HCT116 (cell line): ENCODE results near the gene OSBPL8. TPM values are rescaled to one million over a fixed set of nuclear protein-coding genes. Genes with fewer than 3 reads are reported as not detected.

Experiments
- ATAC-seq: fragments of 200-7000 bp; cut with Tn5 transposase; 2 replicates; pipeline ENCODE4 v1.9.1; 2020; ENCODE audit warnings: mild to moderate bottlenecking, moderate library complexity
- BruUV-seq: library from RNA; stranded (reverse); fragments of 400-500 nt; replicated peaks from 2 replicates; lab custom pipeline; 2021; lab: Mats Ljungman, UMichigan
- CTCF ChIA-PET: fragments of 300-600 bp; sonication (Branson Sonifier 250); formaldehyde crosslinking; loops from one replicate; lab custom pipeline; 2021; ENCODE audit warnings: antibody characterized with exemption; lab: Charles Lee
- POLR2A ChIA-PET: fragments of 300-600, 350-600 bp; sonication (Branson Sonifier 250); formaldehyde crosslinking; loops from one replicate; lab custom pipeline; 2021; ENCODE audit warnings: antibody characterized with exemption; lab: Charles Lee
- RAD21 ChIA-PET, 2 experiments: fragments of 300-600 bp; sonication (Branson Sonifier 250); formaldehyde crosslinking; loops; one replicate each; lab custom pipeline; 2023; ENCODE audit warnings: low total read pairs in 2 of 2; ENCODE audit not compliant: uncharacterized antibody in 2 of 2, unreplicated experiment in 2 of 2, low non-redundant PET in 1 of 2; lab: Charles Lee
- DNase-seq: peaks from one replicate; pipeline ENCODE4 v3.0.0-alpha.2; 2010; ENCODE audit warnings: low read depth, low spot score
- H2AFZ ChIP-seq: fragments of 200-600 bp; shearing (Covaris generic), sonication (generic); 2 replicates; pipeline ENCODE4 v1.6.1; 2017; ENCODE audit warnings: low read depth, mixed run types, mixed read lengths, antibody characterized with exemption, low read length; ENCODE audit not compliant: poor library complexity, severe bottlenecking
- H3K27ac ChIP-seq: 2 replicates; pipeline ENCODE4 v1.5.1; 2012; ENCODE audit warnings: low read depth, low read length
- H3K27me3 ChIP-seq: fragments of 200-600 bp; sonication (generic); 2 replicates; pipeline ENCODE4 v1.6.1; 2016; ENCODE audit warnings: mixed run types, low read length, mixed read lengths; ENCODE audit not compliant: insufficient read depth
- H3K36me3 ChIP-seq, 2 experiments: fragments of 200-500 bp in 1 of 2; fragments of 200-600 bp in 1 of 2; sonication (Bioruptor generic) in 1 of 2; sonication (generic) in 1 of 2; 2 replicates each; pipeline versions ENCODE4 v1.5.1 to v1.6.1; 2014 to 2016; ENCODE audit warnings: low read length in 2 of 2, inconsistent platforms in 1 of 2, mixed read lengths in 1 of 2, mixed run types in 1 of 2; ENCODE audit not compliant: insufficient read depth in 2 of 2, control insufficient read depth in 1 of 2
- H3K4me1 ChIP-seq, 2 experiments: fragments of 200-600 bp in 1 of 2; sonication (generic) in 1 of 2; 2 replicates each; pipeline versions ENCODE4 v1.5.1 to v1.6.1; 2012 to 2017; ENCODE audit warnings: low read length in 2 of 2, inconsistent platforms in 1 of 2, mild to moderate bottlenecking in 1 of 2, mixed read lengths in 1 of 2, mixed run types in 1 of 2, moderate library complexity in 1 of 2; ENCODE audit not compliant: insufficient read depth in 2 of 2, control insufficient read depth in 1 of 2
- H3K4me2 ChIP-seq: fragments of 200-600 bp; sonication (generic); 2 replicates; pipeline ENCODE4 v1.6.1; 2017; ENCODE audit warnings: mixed run types, low read length, mixed read lengths
- H3K4me3 ChIP-seq, 2 experiments: fragments of 200-600 bp in 1 of 2; sonication (generic) in 1 of 2; replicated peaks in 1 of 2; 2 replicates each; pipeline ENCODE4 v1.5.1; 2011 to 2016; ENCODE audit warnings: low read length in 2 of 2, control low read depth in 1 of 2, low read depth in 1 of 2, mild to moderate bottlenecking in 1 of 2, mixed read lengths in 1 of 2, mixed run types in 1 of 2
- H3K79me2 ChIP-seq: fragments of 200-600 bp; sonication (generic); 2 replicates; pipeline ENCODE4 v1.6.1; 2017; ENCODE audit warnings: mild to moderate bottlenecking, mixed run types, low read length, moderate library complexity, mixed read lengths; ENCODE audit not compliant: insufficient read depth
- H3K9ac ChIP-seq: fragments of 200-600 bp; sonication (generic); 2 replicates; pipeline ENCODE4 v1.6.1; 2016; ENCODE audit warnings: low read length, mixed read lengths
- H3K9me2 ChIP-seq: fragments of 200-600 bp; sonication (generic), shearing (Covaris generic); 2 replicates; pipeline ENCODE4 v1.6.1; 2017; ENCODE audit warnings: mixed run types, mild to moderate bottlenecking, moderate library complexity; ENCODE audit not compliant: insufficient read depth
- H3K9me3 ChIP-seq, 2 experiments: fragments of 200-500 bp in 1 of 2; fragments of 200-600 bp in 1 of 2; sonication (Bioruptor generic) in 1 of 2; sonication (generic) in 1 of 2; 2 replicates each; pipeline ENCODE4 v1.6.1; 2014 to 2017; ENCODE audit warnings: low read length in 2 of 2, mixed read lengths in 2 of 2, inconsistent platforms in 1 of 2, low read depth in 1 of 2, mild to moderate bottlenecking in 1 of 2, mixed run types in 1 of 2, moderate library complexity in 1 of 2; ENCODE audit not compliant: control insufficient read depth in 1 of 2, insufficient read depth in 1 of 2
- H4K20me1 ChIP-seq: fragments of 200-600 bp; sonication (generic), shearing (Covaris generic); 2 replicates; pipeline ENCODE4 v1.6.1; 2017; ENCODE audit warnings: mixed run types, mild to moderate bottlenecking, moderate library complexity; ENCODE audit not compliant: insufficient read depth
- CBX3 ChIP-seq: IDR thresholded peaks from 2 replicates; pipeline ENCODE4 v1.6.1; 2012; ENCODE audit warnings: low read depth
- CTCF ChIP-seq, 3 experiments: fragments of 200-600 bp in 1 of 3; sonication (generic) in 1 of 3; IDR thresholded peaks in 2 of 3; conservative IDR thresholded peaks in 1 of 3; 2 replicates each; pipeline ENCODE4 v1.5.1; 2012 to 2017; ENCODE audit warnings: low read depth in 2 of 3, low read length in 2 of 3, antibody characterized with exemption in 1 of 3, borderline replicate concordance in 1 of 3, control low read depth in 1 of 3, mild to moderate bottlenecking in 1 of 3, mixed read lengths in 1 of 3, mixed run types in 1 of 3, moderate library complexity in 1 of 3; ENCODE audit not compliant: insufficient read depth in 1 of 3
- EGR1 ChIP-seq: IDR thresholded peaks from 2 replicates; pipeline ENCODE4 v1.6.1; 2012; ENCODE audit warnings: low read depth
- ELF1 ChIP-seq: IDR thresholded peaks from 2 replicates; pipeline ENCODE4 v1.6.1; 2012; ENCODE audit warnings: low read depth, borderline replicate concordance
- EZH2 ChIP-seq: fragments of 200-600 bp; sonication (generic); IDR thresholded peaks from 2 replicates; pipeline ENCODE4 v1.6.1; 2017; ENCODE audit warnings: antibody characterized with exemption, mixed run types
- FOSL1 ChIP-seq: IDR thresholded peaks from 2 replicates; pipeline ENCODE4 v1.6.1; 2012; ENCODE audit warnings: low read depth
- POLR2A ChIP-seq: IDR thresholded peaks from 2 replicates; pipeline ENCODE4 v1.7.0; 2011; ENCODE audit warnings: borderline replicate concordance; ENCODE audit not compliant: insufficient read depth, insufficient read length; ENCODE audit errors: extremely low read depth
- POLR2AphosphoS5 ChIP-seq: IDR thresholded peaks from 2 replicates; pipeline ENCODE4 v1.6.1; 2011; ENCODE audit warnings: mild to moderate bottlenecking, low read depth, low read length, moderate library complexity
- RAD21 ChIP-seq: IDR thresholded peaks from 2 replicates; pipeline ENCODE4 v1.6.1; 2012; ENCODE audit warnings: low read depth, mild to moderate bottlenecking
- SIN3A ChIP-seq: IDR thresholded peaks from 2 replicates; pipeline ENCODE4 v1.6.1; 2012; ENCODE audit warnings: low read depth
- TCF7L2 ChIP-seq: IDR thresholded peaks from 2 replicates; pipeline ENCODE4 v1.7.0; 2011; ENCODE audit warnings: borderline replicate concordance, inconsistent platforms; ENCODE audit not compliant: insufficient read depth, insufficient read length; ENCODE audit errors: extremely low read depth
- ZFX ChIP-seq: fragments of 450-650 bp; IDR thresholded peaks from 2 replicates; pipeline ENCODE4 v1.6.1; 2017
- ZNF274 ChIP-seq: fragments of 200-500 bp; sonication (Bioruptor generic); IDR thresholded peaks from 2 replicates; pipeline ENCODE4 v1.6.1; 2014; ENCODE audit warnings: mild to moderate bottlenecking, low read depth, low read length, inconsistent platforms
- intact Hi-C: fragments of 100-400 bp; cut with micrococcal nuclease; formaldehyde crosslinking; loops from 2 replicates; pipeline ENCODE4 v1.10.0; 2022
- total RNA-seq: library from RNA; stranded (reverse); gene quantifications from one replicate; pipeline ENCODE4 v1.2.1, GENCODE V29; 2021; ENCODE audit not compliant: unreplicated experiment
- TF ChIP-seq, protein P1 (sequence below): IDR thresholded peaks from 2 replicates; pipeline ENCODE4 v1.6.1; 2012
- TF ChIP-seq, protein P2 (sequence below): IDR thresholded peaks from 2 replicates; pipeline ENCODE4 v1.6.1; 2012; ENCODE audit warnings: low read depth
- TF ChIP-seq, protein P3 (sequence below): IDR thresholded peaks from 2 replicates; pipeline ENCODE4 v1.6.1; 2012

Gene OSBPL8
- total RNA-seq, 1 experiment from 2014 or later: 115 TPM

DNA sequence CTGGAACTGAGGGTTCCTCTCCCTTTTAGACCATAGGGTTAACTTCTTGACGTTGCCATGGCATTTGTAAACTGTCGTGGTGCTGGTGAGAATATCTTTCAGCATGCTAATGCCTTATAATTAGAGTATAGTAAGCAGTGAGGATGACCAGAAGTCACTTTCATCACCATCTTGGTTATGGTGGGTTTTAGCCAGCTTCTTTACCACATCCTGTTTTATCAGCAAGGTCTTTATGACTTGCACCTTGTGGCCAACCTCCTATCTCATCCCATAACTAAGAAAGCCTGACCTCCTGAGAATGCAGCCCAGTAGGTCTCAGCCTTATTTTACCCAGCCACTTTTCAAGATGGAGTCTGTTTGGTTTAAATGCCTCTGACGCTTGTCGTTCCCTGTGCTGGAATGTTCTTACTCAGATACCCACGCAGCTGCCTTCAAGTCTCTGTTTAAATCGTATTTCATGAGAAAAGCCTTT, 255.5 kb downstream of the OSBPL8 start:
- ATAC-seq: no peak
- Histone ChIP-seq H3K9me3 (no peaks in the 10 kb centered on the region), H3K9me2 (no peaks in the 10 kb centered on the region), H3K27me3 (no peaks in the 10 kb centered on the region), H3K27ac (no peak overlapping the region), H3K79me2 (no peaks in the 10 kb centered on the region), H3K4me3 (no peak overlapping the region), H3K36me3 (no peaks in the 10 kb centered on the region), H3K4me1 (peaks cover 0 to 12% of the 10 kb centered on the region in 2 experiments; a peak in 2 of 4 replicates), H2AFZ (no peak overlapping the region), H3K4me2 (no peak overlapping the region), H3K9ac (no peak overlapping the region), H4K20me1 (no peaks in the 10 kb centered on the region)
- TF ChIP-seq POLR2A (no peak), FOSL1 (no peak), ZFX (no peak), SIN3A (no peak), EZH2 (no peak)
- ChIA-PET CTCF (no interaction called here), POLR2A (no interaction called here), RAD21 (no interaction called here)
- BruUV-seq: no TSS peak
- intact Hi-C loops: no loop called here
- no peak for DNase-seq

- no peak overlapping the region for H3K4me3 ChIP-seq
- ATAC-seq: no peak
- H3K4me2 ChIP-seq: no peak overlapping the region
- no peak overlapping the region for H3K9ac ChIP-seq
- TF ChIP-seq ZFX (no peak), ZNF274 (no peak), ELF1 (no peak), TCF7L2 (no peak), POLR2AphosphoS5 (no peak), FOSL1 (no peak), CBX3 (no peak), RAD21 (no peak), EZH2 (no peak), CTCF (IDR thresholded peaks at IDR 0.05 in 2 of 3, conservative IDR thresholded peaks at IDR 0.05 in 1 of 3; ENCODE audit: borderline replicate concordance in 1 of 3, insufficient read depth in 1 of 3, low read depth in 2 of 3, low read length in 2 of 3) (no peak), EGR1 (no peak)
- TF ChIP-seq, protein P1, sequence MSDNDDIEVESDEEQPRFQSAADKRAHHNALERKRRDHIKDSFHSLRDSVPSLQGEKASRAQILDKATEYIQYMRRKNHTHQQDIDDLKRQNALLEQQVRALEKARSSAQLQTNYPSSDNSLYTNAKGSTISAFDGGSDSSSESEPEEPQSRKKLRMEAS: no peak
- TF ChIP-seq, protein P2, sequence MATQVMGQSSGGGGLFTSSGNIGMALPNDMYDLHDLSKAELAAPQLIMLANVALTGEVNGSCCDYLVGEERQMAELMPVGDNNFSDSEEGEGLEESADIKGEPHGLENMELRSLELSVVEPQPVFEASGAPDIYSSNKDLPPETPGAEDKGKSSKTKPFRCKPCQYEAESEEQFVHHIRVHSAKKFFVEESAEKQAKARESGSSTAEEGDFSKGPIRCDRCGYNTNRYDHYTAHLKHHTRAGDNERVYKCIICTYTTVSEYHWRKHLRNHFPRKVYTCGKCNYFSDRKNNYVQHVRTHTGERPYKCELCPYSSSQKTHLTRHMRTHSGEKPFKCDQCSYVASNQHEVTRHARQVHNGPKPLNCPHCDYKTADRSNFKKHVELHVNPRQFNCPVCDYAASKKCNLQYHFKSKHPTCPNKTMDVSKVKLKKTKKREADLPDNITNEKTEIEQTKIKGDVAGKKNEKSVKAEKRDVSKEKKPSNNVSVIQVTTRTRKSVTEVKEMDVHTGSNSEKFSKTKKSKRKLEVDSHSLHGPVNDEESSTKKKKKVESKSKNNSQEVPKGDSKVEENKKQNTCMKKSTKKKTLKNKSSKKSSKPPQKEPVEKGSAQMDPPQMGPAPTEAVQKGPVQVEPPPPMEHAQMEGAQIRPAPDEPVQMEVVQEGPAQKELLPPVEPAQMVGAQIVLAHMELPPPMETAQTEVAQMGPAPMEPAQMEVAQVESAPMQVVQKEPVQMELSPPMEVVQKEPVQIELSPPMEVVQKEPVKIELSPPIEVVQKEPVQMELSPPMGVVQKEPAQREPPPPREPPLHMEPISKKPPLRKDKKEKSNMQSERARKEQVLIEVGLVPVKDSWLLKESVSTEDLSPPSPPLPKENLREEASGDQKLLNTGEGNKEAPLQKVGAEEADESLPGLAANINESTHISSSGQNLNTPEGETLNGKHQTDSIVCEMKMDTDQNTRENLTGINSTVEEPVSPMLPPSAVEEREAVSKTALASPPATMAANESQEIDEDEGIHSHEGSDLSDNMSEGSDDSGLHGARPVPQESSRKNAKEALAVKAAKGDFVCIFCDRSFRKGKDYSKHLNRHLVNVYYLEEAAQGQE: no peak
- TF ChIP-seq, protein P3, sequence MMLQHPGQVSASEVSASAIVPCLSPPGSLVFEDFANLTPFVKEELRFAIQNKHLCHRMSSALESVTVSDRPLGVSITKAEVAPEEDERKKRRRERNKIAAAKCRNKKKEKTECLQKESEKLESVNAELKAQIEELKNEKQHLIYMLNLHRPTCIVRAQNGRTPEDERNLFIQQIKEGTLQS: no peak
- intact Hi-C loops: no loop called here
- no peaks in the 10 kb centered on the region for H3K9me2 ChIP-seq
- no peaks in the 10 kb centered on the region for H3K27me3 ChIP-seq
- BruUV-seq: no TSS peak
- H3K4me1 ChIP-seq: peaks cover 0 to 12% of the 10 kb centered on the region in 2 experiments; a peak in 2 of 4 replicates
- H2AFZ ChIP-seq: no peak overlapping the region
- ChIA-PET CTCF (no interaction called here), POLR2A (no interaction called here), RAD21 (no interaction called here)
- H3K36me3 ChIP-seq: no peaks in the 10 kb centered on the region
- no peaks in the 10 kb centered on the region for H3K79me2 ChIP-seq
- no peaks in the 10 kb centered on the region for H4K20me1 ChIP-seq
- H3K27ac ChIP-seq: no peak overlapping the region
- DNase-seq: no peak
- H3K9me3 ChIP-seq: no peaks in the 10 kb centered on the region
Observed at GRCh38 chr12:76303365-76303764, 256.2 kb downstream of the OSBPL8 start.
